GM21717 (cell line): ENCODE measurements around the gene PIPOX.
"Not testable (repeated sequence)": the region's sequence is repeated elsewhere in the genome, so short reads cannot be mapped to it uniquely, and the experiment has no call there.

ENCODE experiments used
- ATAC-seq: cut with Tn5 transposase; IDR thresholded peaks from one replicate; pipeline ENCODE4 v1.9.1; 2021; ENCODE audit warnings: mild to moderate bottlenecking, moderate library complexity; ENCODE audit not compliant: unreplicated experiment

PIPOX gene

DNA sequence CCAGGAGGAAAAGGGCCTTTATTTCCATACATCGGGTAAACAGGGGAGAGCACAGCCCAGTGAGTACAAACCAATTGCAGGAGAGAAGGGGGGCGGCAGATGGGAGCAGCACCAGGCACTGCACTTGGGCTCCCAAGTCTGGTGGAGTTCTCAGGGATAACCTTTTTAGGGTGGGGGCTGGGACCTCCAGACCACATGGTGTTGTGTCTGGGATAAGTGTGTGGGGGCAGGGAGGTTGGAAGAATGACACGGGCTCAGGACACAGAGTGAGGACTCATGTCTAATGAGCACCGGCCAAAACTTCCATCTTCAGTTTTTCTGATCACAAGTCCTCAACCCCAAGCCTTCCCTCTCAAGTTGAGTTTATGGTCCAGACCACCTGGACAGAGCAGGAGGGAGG is 30.6 kb downstream of the PIPOX start:
- no peak for ATAC-seq

DNA sequence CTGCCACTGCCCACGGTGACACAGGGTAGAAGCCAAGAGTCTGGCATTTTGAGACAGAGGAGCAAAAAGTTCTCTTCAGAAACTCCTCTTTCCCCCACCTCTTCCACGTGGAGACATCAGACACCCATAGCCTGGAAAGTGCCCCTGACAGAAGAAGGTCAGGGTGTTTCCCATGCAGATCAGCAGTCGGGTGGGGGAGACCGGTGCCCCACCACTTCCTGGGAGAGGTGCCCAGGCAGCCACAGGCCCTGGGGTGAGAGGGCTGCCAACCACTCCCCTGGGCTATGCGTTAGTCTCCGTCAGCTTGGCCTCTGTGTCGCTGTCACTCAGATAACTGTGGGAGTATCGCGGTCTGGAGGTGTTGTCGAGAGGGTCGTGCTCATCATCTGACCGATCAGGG is 31.5 kb downstream of the PIPOX start:
- no peak for ATAC-seq

DNA sequence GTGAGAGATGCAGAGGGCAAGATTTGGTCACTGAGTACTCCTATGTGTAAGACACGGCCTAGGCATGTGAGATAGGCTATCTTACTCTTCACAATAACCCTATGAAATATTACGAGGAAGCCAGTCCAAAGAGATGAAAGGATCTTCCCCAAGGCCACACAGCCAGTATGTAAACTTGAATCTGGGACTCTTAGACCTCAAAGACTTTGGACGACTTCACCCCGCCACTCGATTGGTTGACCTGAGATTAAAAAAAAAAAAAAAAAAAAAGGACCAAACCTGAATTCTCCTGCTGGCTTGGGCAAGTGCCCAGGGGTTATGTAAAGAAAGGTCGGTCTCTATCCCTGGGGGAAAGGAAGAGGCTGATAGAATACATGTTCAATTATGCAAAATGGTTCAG is 33.1 kb downstream of the PIPOX start:
- ATAC-seq = no peak

DNA sequence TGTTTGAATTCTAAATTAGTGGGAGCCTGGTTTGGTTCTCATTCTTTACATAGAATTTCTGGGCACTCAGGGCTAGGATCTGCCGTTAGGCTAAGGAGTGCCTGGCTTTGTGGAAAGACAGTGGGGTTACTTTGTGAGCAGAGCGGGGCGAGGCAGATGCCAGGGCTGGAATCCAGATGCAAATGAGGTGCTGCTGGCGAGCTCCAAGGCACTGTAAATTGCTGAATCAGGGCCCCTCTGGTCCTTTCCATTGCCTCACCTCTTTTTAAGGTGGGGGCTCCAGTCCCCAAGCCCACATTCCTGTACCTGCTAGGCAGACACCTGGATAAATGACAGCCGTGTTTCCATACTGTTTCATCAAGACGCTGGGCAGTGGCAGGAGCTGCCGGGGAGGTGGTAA is 33.8 kb downstream of the PIPOX start:
- no peak for ATAC-seq

DNA sequence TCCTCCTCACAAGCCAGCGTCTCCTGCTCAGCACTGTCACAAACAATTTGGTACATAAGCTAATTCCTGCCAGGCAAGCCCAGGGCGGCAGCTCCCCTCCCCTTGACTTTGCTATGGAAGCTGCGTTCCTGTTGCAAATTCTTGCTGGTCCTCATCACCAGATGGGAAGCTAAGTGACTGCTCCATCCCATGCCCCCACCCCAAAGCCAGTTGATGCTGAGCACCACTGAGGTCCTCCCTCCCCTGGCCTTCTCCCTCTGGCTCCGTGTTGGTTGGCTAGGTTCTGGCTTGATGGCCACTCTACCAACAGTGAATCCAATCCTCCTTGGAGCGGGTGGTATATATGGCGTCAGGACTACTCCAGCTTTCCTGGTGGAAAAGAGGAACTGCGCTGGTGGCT is 34.4 kb downstream of the PIPOX start:
- ATAC-seq = no peak

DNA sequence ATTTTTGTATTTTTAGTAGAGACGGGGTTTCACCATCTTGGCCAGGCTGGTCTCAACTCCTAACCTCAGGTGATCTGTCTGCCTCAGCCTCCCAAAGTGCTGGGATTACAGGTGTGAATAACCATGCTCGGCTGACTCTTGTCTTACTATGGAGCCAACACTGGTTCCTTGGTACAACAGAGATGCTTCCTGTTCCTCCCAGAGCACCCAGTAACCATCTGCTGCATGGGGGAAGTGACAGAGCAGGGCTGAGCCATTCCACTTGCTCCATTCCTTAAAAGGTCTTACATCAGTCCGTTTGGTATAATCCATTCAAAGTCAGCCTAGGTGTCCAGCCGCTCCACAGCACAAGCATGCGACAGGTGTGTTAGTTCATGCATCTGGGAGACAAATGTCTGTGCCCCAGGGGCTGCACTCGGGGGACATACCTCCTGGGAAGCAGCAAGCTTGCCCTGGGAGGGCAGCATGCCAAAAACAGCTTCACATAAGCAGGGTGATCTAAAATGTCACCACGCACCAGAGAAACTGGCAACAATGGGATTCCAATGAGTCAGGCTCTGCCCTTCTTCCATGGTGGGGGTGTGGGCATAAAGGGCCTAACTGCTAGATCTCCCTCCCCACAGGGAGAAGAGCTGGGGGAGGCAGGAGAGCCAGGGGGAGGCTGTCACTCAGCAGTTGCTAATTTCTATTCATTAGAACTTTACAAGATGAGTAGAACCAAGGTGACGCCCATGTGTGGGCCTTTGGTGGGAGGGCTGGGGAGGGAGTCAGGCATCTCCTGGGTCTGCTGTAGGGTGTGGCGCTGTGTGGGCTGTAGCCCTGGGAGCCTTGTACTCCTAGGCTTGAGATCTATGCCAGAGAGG is 35.5 kb downstream of the PIPOX start:
- ATAC-seq = no peak

DNA sequence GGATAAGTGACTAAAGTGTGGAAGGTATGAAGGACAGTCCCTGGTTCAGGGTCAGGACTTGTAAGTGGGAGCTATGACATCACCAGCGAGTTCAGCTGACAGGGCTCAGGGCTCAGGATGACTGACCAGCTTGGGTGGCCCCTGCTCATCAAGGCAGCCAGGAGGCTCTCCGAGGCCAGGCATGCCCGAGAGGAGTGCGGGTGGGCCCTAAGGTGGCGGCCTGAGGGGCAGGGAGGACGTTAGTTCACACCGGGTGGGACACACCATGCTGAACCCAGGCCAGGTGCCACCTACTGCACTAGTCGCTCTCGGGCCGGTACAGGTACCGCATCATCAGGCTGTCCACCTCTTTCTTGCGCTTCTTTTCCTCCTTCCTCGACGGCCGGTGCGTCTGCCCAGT is 36.5 kb downstream of the PIPOX start:
- ATAC-seq = no peak

DNA sequence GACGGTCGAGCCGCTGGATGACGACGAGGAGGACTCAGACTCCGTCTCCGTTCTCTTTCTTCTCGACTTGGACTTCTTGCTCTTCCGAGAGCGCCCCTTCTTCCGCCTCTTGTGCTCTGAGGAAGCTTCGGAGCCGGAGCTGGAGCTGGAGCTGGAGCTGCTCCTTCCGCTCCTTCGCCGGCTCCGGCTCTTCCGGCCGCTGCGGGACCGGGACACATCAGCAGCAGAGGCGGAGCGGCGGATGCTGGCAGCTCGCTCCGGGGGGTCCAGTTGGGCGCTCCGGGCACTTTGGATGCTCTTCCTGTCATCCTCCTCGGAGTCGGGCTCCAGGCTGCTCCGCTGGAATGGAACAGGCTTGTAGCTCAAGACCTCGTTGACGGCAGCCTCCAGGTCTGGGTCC is 36.9 kb downstream of the PIPOX start:
- ATAC-seq = no peak

DNA sequence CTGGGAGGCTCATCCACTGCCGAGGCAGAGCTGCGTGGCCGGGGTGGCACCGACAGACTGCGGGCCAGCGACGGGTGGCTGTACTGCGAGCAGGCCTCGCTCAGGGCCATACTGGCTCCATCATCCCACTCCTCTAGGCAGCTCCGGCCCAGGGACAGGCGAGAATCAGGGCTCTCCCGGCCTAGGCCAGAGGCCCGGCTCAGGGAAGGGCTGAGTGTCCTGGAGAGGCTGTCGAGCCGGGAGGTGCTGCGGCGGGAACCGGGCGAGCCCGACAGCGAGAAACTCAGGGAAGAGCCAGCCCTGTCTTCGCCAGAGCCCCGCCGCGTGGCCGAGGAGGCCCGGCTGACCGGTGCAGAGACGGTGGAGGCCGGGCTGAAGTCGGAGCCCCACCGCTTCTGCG is 37.4 kb downstream of the PIPOX start:
- ATAC-seq = no peak

DNA sequence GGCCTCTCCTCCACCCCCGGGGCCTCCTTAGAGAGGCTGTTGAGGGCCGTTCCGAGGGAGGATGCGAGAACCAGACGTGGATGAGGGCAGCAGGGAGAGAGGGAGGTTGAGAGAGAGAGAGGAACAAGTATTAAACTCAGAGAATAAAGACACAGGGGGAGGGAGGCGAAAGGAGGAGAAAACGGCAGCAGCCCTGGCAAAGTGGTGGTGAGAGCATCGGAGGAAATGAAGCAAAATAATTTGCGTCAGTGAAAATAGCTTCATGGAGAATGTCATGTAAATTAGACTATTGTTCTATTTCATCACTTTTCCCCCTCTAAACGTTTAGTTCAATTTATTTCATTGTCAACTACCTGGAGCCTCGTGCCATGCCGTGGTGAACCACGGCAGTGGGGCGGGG is 38.0 kb downstream of the PIPOX start:
- no peak for ATAC-seq

DNA sequence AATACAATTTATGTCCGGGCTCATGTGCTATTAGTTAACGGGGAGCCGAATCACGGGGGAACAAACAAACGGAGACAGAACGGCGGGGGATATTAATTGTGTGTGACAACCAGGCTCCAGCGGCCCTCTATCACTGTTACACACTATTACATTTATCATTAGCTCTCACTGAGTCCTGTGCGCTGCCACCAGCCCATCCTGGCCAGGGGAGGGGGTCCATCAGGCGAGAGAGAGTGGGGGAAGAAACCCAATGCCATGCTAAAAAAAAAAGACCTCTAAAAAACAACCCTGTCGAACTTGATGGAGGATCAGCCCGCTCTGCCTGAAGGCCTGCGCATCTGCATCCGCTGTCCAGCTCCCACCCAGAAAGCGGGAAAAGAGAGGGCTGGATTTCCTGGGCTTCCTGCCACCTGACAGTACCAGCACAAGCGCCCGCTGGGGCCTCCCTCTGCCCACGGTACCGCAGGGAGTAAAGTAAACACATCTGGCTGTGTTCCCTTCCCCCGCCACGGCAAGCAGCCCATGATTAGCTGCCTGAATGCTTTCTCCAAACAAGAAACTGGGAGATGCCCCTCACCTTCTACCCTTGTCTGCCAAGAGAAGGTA is 41.7 kb downstream of the PIPOX start:
- ATAC-seq = no peak

DNA sequence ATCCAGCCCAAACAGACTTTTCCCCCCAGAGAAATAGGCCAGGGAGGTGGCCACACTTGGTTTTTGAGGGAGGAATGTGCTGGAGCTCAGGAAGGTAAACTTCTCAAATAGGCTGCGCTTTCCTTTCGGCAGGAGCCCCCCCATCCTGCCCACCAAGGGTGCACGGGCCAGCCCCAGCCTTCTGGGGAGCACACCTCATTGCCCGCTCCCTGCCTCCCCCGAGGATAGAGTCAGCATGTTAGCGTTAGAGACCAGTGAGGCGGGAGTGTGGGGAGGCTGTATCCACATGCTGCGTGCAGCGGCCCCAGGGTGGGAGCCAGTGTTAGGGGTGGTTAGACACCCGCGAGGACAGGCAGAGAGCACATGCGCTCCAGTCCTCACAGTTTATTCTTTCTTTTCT is 42.3 kb downstream of the PIPOX start:
- ATAC-seq = no peak

DNA sequence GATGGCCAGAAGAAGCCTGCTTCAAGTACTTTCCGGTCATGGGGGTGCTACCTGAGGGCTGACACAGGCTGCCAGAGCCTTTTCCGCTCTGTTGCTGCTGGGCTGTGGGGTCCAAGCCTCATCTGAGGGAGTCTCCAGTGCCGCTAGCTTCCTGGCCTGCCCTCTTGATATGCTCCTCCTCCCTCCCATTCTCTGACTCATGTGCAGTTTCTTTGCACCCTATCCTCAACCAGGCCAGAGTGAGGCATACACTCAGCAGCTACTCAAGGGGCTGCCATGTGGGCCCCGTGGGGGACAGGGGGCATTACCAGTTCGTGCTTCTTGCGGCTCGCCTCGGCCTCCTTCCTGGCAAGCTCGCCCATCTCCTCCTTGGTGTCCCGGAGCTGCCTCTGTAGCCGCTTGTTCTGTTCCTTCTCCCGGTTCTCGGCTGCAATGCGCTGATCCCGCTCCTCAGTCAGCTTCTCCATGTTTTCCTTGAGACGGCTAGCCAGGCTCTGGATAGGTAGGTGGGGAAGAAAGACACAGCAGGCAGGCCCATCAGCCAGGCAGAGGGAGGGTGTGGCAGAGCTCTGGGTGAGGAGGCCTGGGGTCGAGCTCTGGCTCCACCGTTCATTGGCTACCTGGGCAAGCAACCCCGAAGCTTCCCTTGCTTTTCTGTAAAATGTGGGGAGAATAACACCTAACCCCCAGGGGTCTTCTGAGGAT is 43.8 kb downstream of the PIPOX start:
- ATAC-seq = no peak

DNA sequence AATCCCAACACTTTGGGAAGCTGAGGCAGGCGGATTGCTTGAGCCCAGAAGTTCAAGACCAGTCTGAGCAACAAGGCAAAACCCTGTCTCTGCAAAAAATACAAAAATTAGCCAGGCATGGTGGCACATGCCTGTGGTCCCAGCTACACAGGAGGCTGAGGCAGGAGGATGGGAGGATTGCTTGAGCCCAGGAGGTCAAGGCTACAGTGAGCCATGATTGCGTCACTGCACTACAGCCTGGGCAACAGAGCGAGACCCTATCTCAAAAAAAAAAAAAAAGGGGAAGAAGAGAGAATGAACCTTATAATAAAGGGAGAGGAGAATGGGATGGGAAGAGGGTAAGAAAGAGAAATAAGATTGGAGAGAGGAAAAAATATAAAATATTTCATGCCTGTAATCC is 45.8 kb downstream of the PIPOX start:
- not testable (repeated sequence) for ATAC-seq

DNA sequence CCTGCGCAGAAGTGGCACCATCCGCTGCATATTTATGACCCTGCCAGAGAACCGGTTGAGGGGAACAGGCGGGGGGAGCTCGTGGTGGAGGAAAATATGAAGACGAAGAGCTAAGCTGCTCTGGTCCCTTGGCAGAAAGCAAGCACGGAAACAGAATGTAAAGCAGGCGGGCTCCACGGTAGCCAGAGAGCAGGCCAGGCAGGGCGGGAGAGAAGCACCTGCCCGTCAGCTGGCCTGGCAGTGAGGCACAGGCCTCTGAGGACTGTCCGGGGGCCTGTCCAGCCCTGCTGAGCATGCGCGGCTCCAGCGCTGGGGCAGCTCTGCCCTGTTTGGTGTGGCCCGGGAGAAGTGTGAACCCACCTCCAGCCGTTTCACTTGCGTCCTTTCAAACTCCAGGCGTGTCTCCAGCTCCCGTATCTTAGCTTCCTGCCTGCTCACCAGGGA is 46.7 kb downstream of the PIPOX start:
- no peak for ATAC-seq

DNA sequence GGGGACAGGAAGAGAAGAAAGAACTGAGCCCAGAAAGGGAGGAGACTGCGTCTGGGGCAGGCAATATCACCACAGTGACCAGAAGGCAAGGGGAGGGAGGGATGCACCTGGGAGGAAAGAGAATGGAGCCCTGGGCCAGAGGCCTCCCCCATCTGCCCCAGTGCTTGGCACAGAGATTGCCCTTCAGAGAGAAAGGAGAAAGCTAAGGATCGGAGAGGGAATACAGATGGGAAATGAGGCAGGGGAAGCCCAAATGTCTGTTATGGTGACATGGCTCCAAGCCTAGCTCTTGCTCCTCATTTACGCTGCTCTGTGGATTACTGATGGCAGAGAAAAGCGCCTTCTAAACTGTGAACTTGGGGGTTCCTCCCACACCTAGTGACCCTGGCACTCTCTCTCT is 47.2 kb downstream of the PIPOX start:
- ATAC-seq = no peak

DNA sequence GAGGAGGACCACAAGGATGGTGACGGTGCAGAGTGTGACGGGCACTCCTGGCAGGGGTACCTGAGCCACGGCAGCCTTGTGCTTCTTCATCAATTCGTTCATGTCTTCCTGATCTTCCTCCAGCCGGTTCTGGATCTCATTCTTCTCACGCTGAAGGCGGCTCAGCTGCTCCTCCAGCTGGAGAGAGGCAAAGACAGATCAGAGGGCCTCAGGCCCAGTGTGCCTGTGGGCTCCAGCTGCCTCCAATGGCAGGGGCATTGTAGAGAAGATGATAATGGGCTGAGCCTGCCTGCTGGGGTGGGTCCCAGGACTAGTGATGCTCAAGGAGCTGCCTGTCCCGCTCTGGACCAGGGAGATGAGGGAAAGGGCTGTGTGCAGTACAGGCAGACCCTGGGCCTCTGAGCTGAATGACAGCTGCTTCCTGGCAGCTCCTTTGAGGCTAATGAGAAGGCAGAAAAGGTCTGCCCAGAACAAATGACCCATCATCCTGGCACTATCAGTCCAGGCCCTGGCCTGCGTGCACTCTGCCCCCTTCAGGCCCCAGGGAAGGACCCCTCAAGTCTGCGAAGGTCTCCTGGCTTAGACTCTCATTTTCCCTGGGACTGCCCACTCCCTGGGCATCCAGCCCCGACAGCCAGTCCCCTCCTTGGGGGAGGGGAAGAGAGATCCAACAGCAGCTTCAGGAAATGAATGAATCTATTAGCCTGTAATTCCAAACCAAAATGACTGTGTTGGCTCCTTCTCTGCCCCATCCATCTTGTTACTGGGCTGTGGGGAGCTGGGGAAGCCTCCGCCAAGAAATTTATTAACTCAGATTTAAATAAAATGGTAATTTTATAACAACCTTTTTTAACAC is 48.0 kb downstream of the PIPOX start:
- no peak for ATAC-seq

DNA sequence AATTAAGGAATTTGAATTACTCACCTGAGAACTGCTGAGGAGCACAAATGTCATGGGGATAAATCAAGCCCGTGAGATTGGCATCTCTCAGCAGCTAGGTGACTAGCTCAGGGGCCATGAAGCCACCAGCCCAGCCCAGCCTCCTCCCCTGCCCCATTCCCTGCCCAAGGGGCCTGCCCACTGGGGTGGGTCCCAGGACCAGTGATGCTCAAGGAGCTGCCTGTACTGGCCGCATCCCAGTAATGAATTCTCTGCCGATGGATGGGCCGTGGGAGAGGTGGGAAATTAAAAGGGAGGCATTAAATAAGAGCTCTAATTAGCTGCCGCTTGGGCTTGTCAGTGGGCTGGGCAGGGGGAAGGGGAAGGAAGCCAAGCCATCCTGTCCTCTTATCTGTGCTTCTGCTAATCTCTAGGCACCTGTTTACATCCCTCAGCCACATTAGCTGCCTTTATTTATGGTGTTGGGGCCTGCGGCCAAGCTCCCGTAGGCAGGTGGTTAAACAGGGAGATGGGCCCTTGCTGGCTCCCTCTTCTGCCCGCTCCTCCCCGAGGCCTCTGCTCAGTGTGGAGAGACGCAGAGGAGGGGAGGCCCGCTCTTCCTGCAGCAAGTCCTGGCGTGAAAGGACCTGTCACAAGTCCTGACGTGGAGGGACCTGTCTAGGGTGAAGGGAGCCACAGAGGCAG is 48.8 kb downstream of the PIPOX start:
- ATAC-seq = no peak

DNA sequence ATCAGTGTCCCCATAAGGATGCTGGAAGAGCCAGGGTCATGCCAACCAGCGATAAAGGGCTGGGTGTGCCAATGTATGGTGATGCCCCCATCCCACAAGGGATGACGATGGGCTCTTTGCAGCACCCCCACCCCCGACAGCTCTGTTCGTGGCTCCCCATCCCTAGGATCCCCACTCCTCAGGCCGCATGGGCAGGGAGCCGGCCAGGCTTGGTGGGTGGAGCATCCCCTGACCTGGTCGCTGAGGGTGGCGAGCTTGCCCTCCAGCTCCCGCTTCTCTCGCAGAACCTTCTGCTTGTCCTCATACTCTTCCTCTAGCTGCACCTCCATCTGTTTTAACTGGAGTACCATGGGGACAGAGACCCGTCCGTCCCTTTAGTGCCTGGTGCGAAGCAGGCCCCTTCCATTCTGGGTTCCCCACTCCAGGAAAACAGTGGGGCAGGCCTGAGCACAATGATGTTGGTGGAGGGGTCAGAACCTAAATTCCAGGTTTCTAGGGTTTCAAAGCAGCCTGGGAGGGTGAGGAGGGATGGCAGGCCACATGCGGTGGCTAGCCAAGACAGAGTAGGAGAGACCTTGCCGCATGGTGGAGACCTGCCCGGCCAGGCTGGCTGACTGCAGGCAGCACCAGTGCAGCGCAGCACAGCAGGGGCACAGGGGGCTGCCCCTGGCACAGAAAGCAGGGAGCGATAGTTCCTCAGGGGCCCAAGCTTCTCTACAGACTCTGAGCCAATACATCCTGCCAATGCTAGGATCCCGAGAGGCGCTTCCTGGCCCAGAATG is 50.3 kb downstream of the PIPOX start:
- no peak for ATAC-seq
